ENCODE data around the gene GHRL. TPM values are rescaled to one million over a fixed set of nuclear protein-coding genes. Genes with fewer than 3 reads are reported as not detected.

Gene GHRL
- total and polyA plus RNA-seq, 2 donors (not counting 3 experiments of a cell fraction or from before 2014, with no cell fraction given), result not detected

DNA sequence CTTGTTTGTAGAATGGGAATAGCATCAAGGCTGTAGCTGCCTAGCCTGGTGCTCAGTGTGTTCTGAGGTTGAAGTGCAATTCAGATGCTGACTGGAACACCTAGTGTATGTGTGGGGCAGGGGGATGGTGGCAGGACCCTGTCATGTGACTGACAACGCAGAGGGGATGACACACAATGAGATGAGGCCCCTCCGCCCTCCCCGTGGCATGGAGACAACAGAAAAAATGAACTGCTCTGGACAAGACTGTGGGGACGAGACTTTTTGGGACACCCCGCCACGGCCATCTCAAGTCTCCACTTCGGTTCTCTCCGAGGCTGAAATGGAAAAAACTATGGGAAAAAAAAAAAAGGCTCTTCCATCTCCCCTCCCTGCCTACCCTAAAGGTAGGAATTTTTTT is 38.6 kb upstream of the GHRL start:
- DNase-seq (ENCODE audit: low read depth, low spot score), result no peak
- Histone ChIP-seq H3K27me3 (ENCODE audit: control insufficient read depth in 2 of 2, insufficient read depth in 2 of 2, low read length in 2 of 2) (peaks cover 20 to 41% of the 10 kb centered on the region in 2 experiments), H3K4me3 (replicated peaks in 1 of 3; ENCODE audit: insufficient read depth in 1 of 3, low read depth in 1 of 3, low read length in 3 of 3) (no peak overlapping the region), H4K20me1 (replicated peaks; ENCODE audit: control insufficient read depth, extremely low read depth, insufficient read depth, low read length) (no peaks in the 10 kb centered on the region), H3K9ac (replicated peaks; ENCODE audit: extremely low read depth, insufficient read depth, low read length) (no peak overlapping the region), H3K27ac (ENCODE audit: insufficient read depth, low read depth, low read length) (no peak overlapping the region), H2AFZ (ENCODE audit: low read depth, low read length) (no peak overlapping the region), H3K4me1 (ENCODE audit: control insufficient read depth, extremely low read depth, insufficient read depth, low read length) (no peaks in the 10 kb centered on the region), H3K79me2 (ENCODE audit: control insufficient read depth, insufficient read depth, low read length) (no peaks in the 10 kb centered on the region), H3K9me1 (replicated peaks; ENCODE audit: control insufficient read depth, extremely low read depth, insufficient read depth, low read length) (no peaks in the 10 kb centered on the region), H3K9me3 (replicated peaks; ENCODE audit: control insufficient read depth, insufficient read depth, low read length) (no peaks in the 10 kb centered on the region), H3K36me3 (ENCODE audit: control insufficient read depth in 2 of 2, extremely low read depth in 1 of 2, insufficient read depth in 2 of 2, low read length in 2 of 2) (no peaks in the 10 kb centered on the region), H3K4me2 (ENCODE audit: insufficient read depth, low read length) (no peak overlapping the region)
- BruUV-seq (replicated peaks), result no TSS peak
- TF ChIP-seq GATA2 (IDR thresholded peaks at IDR 0.05; ENCODE audit: insufficient read depth, insufficient read length, low read depth, low read length), result no peak
- TF ChIP-seq JUN (IDR thresholded peaks at IDR 0.05; ENCODE audit: borderline replicate concordance, insufficient read depth, insufficient read length, low read depth), result no peak
- TF ChIP-seq POLR2AphosphoS5 (IDR thresholded peaks at IDR 0.05; ENCODE audit: insufficient read depth, low read depth, low read length), result no peak
- TF ChIP-seq, protein P1, sequence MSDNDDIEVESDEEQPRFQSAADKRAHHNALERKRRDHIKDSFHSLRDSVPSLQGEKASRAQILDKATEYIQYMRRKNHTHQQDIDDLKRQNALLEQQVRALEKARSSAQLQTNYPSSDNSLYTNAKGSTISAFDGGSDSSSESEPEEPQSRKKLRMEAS (IDR thresholded peaks at IDR 0.05; ENCODE audit: insufficient read depth, insufficient read length), result no peak
- TF ChIP-seq POLR2A (IDR thresholded peaks at IDR 0.05; ENCODE audit: low read depth, low read length), result no peak
- no peak for TF ChIP-seq MYC (IDR thresholded peaks at IDR 0.05; ENCODE audit: low read depth, low read length)
- no peak for TF ChIP-seq FOS (IDR thresholded peaks at IDR 0.05; ENCODE audit: borderline replicate concordance, insufficient read depth, low read length)
- FAIRE-seq, result no peak
- intact Hi-C loops (cut with micrococcal nuclease) (no loop called here), dilution Hi-C loops (cut with MboI; ENCODE audit: extremely low pct_ligation_motif_present, low sequenced_read_pairs) (no loop called here)
- CTCF ChIA-PET, result interaction anchor here (0.8 to 2.4 kb wide), 3 partner anchors 8 to 13 kb away, joined by 4 to 9 read pairs (median 9); no protein-coding TSS in a partner anchor
- POLR2A ChIA-PET, result interaction anchor here (0.6 kb wide), 1 partner anchor 16 kb away, joined by 3 read pairs; no protein-coding TSS in a partner anchor

DNA sequence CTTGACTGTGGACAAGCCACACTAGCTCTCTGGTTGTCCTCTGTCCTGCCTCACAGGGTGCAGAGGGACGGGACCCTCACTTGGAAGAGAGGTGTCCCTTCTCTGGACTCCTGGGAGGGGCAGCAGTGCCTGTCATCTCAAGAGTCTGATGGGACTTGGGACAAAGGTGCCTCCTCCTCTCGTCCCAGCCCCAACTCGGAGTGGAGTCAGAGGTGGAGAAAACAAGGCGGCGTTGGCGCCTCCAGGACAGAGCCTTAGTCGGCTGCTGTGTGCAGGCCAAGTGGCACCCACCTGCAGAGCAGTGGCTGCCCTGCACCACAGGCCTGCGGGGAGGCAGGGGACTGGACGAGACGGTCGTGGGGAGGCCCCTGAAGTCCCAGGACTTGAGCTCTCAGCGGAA is 37.6 kb upstream of the GHRL start:
- peaks cover 27 to 44% of the 10 kb centered on the region in 2 experiments for H3K27me3 ChIP-seq (ENCODE audit: control insufficient read depth in 2 of 2, insufficient read depth in 2 of 2, low read length in 2 of 2)
- H3K4me3 ChIP-seq (replicated peaks in 1 of 3; ENCODE audit: insufficient read depth in 1 of 3, low read depth in 1 of 3, low read length in 3 of 3), result no peak overlapping the region
- H3K4me1 ChIP-seq (ENCODE audit: control insufficient read depth, extremely low read depth, insufficient read depth, low read length), result no peaks in the 10 kb centered on the region
- H3K9ac ChIP-seq (replicated peaks; ENCODE audit: extremely low read depth, insufficient read depth, low read length), result no peak overlapping the region
- H3K9me3 ChIP-seq (replicated peaks; ENCODE audit: control insufficient read depth, insufficient read depth, low read length), result no peaks in the 10 kb centered on the region
- dilution Hi-C loops (cut with MboI; ENCODE audit: extremely low pct_ligation_motif_present, low sequenced_read_pairs) (no loop called here), intact Hi-C loops (cut with micrococcal nuclease) (no loop called here)
- H3K9me1 ChIP-seq (replicated peaks; ENCODE audit: control insufficient read depth, extremely low read depth, insufficient read depth, low read length), result no peaks in the 10 kb centered on the region
- BruUV-seq (replicated peaks), result no TSS peak
- H4K20me1 ChIP-seq (replicated peaks; ENCODE audit: control insufficient read depth, extremely low read depth, insufficient read depth, low read length), result no peaks in the 10 kb centered on the region
- ChIA-PET POLR2A (no interaction called here), CTCF (interaction anchor here (0.8 to 2.4 kb wide), 3 partner anchors 8 to 14 kb away, joined by 4 to 9 read pairs (median 9); no protein-coding TSS in a partner anchor)
- no peak for FAIRE-seq
- no peak overlapping the region for H2AFZ ChIP-seq (ENCODE audit: low read depth, low read length)
- H3K79me2 ChIP-seq (ENCODE audit: control insufficient read depth, insufficient read depth, low read length), result no peaks in the 10 kb centered on the region
- H3K27ac ChIP-seq (ENCODE audit: insufficient read depth, low read depth, low read length), result no peak overlapping the region
- DNase-seq (ENCODE audit: low read depth, low spot score), result no peak
- no peak overlapping the region for H3K4me2 ChIP-seq (ENCODE audit: insufficient read depth, low read length)
- TF ChIP-seq, protein P2, sequence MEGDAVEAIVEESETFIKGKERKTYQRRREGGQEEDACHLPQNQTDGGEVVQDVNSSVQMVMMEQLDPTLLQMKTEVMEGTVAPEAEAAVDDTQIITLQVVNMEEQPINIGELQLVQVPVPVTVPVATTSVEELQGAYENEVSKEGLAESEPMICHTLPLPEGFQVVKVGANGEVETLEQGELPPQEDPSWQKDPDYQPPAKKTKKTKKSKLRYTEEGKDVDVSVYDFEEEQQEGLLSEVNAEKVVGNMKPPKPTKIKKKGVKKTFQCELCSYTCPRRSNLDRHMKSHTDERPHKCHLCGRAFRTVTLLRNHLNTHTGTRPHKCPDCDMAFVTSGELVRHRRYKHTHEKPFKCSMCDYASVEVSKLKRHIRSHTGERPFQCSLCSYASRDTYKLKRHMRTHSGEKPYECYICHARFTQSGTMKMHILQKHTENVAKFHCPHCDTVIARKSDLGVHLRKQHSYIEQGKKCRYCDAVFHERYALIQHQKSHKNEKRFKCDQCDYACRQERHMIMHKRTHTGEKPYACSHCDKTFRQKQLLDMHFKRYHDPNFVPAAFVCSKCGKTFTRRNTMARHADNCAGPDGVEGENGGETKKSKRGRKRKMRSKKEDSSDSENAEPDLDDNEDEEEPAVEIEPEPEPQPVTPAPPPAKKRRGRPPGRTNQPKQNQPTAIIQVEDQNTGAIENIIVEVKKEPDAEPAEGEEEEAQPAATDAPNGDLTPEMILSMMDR (IDR thresholded peaks at IDR 0.05; ENCODE audit: extremely low read depth in 1 of 2, insufficient read depth in 1 of 2, low read depth in 1 of 2, low read length in 2 of 2), result no peak
- TF ChIP-seq POLR2AphosphoS5 (IDR thresholded peaks at IDR 0.05; ENCODE audit: insufficient read depth, low read depth, low read length), result no peak
- TF ChIP-seq, protein P1 (IDR thresholded peaks at IDR 0.05; ENCODE audit: insufficient read depth, insufficient read length), result no peak
- TF ChIP-seq FOS (IDR thresholded peaks at IDR 0.05; ENCODE audit: borderline replicate concordance, insufficient read depth, low read length), result no peak
- TF ChIP-seq GATA2 (IDR thresholded peaks at IDR 0.05; ENCODE audit: insufficient read depth, insufficient read length, low read depth, low read length), result no peak
- TF ChIP-seq JUN (IDR thresholded peaks at IDR 0.05; ENCODE audit: borderline replicate concordance, insufficient read depth, insufficient read length, low read depth), result no peak
- no peak for TF ChIP-seq EZH2 (IDR thresholded peaks at IDR 0.05; ENCODE audit: borderline replicate concordance, low read depth, low read length, severe bottlenecking)
- no peak for TF ChIP-seq POLR2A (IDR thresholded peaks at IDR 0.05; ENCODE audit: low read depth, low read length)
- TF ChIP-seq MYC (IDR thresholded peaks at IDR 0.05; ENCODE audit: low read depth, low read length), result no peak
- no peaks in the 10 kb centered on the region for H3K36me3 ChIP-seq (ENCODE audit: control insufficient read depth in 2 of 2, extremely low read depth in 1 of 2, insufficient read depth in 2 of 2, low read length in 2 of 2)

Data from endothelial cell of umbilical vein (primary cell).